CD4-positive, alpha-beta T cell treated with Interleukin-6 at 100 ng/mL for 8 hours (primary cell): ENCODE data around the gene ABI3BP.

Source experiments
- DNase-seq: peaks from one replicate; pipeline ENCODE4 v3.0.0-alpha.2; 2020; ENCODE audit warnings: mixed read lengths, low spot score

The ABI3BP gene

DNA sequence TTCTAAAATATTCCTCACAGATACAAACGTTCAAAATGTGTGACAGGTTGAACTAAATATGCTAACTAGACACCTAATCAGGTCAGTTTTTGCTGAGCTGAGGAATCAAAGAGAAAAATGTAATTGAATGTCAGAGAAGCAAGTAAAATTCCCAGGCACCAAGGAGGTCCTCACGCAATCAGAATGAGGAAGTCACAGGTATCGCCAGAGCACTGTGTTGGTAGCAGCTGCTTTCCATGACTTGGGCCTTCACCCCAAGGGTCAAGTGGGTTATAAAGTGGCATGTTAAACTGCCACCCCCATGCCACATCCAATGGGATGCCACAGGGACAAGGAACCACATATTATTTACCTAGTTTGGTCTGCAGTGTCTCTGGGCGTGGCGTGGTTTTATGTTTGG, 158.9 kb downstream of the ABI3BP start:
- DNase-seq: no peak

DNA sequence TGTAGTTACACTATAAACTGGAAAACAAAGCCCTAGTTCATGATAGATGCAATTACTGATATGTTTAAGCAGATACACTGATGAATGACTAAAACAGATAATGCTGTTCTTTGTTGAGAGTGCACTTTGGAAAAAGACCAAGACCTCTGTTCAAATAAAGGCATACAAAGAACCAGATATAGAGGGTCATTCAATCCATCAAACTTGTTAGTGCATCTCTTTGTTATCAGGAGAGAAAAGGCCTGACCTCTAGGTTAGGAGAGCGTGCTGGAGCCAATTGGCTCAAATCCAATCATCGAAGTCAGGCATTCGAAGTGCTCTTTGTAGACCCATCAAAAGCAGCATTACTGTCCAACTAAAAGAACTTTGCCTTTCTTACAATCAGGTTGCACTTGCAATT, 159.7 kb downstream of the ABI3BP start:
- DNase-seq: no peak

DNA sequence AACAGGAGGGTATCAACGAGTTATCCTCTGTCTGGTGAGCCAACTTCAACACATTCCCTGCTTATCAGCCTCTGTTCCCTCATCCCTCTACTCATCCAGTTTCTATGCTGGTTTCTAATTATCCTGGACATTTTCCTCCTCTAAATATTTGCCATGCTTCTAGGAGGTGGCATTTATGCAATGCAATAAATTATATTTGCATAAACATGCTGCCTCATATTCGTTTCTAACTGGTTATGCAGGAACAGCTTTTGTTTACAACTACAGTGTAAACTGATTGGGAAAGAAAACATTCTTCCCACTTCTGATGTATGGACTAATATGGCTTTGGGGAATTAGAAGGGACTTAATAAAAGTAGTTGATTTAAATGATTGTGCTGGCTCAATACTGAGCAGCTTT, 161.6 kb downstream of the ABI3BP start:
- DNase-seq: no peak

DNA sequence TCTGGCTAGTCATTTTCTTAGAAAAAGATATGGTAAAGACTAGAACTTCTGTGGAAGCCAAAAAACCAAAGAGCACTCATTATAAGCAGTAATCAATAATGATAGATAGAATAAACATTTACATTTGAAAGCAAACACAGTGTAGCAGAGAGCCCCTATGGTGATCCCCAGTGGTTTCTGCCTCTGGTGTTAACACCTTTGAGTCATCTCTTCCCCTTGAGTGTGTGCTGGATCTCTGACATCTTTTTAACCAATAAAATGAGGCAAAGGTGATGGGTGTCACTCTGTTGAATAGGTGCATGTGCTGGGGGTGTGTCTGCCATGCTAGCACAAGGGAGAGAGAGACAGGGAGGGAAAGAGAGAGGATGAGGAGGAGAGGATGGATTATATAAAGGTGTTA, 162.3 kb downstream of the ABI3BP start:
- no peak for DNase-seq

DNA sequence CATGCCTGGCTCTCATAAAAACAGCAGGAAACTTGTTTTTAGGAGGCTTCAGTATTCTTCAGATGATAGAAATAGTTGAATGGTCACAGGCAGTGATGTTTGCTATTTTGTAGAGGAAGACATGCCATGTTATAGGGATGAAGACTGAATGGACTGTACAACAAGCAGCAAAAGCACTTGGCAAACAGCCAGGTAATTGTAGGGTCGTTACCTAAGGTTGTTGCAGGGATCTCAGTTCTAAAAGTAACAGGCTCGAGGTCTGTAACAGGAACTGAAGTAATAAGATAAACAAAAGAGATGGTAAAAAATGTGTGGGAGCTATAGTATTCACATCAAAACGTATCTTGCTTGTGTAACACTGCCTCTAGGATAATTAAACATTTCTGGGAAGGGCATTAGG, 167.6 kb downstream of the ABI3BP start:
- DNase-seq: no peak

DNA sequence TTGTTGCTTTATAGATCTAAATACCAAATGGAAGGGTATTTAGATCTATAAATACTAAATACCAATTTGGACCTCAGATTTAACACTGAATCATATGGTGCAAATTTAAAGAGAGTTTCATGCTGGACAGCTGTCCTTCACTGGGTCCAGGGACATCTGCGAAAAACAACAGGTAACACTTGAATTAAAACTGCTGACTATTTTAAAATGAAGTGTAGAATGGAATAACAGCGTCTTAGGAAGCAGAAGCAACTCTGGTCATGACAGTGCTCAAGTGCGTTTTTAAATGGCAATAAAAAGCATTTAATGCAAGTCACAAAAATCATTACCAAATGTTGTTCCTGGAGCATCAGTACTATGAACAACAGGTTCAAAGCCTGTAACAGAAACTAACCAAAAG, 177.6 kb downstream of the ABI3BP start:
- DNase-seq: no peak

DNA sequence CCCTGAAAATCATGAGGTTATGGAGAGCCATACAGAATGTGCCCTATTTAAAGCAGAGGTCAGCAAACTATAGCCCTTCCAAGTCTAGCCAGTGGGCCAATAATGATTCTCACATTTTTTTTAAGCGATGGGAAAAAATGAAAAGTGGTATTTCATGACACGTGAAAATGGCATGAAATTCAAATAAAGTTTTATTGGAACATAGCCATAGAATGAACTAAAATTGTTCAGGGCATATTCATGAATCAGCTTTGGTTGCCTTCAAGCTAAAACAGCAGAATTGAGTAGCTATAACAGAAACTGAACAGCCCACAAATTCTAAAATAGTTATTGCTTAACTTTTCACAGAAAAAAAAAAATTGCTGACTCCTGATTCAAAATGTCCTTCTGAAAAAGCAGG, 179.4 kb downstream of the ABI3BP start:
- DNase-seq: no peak

DNA sequence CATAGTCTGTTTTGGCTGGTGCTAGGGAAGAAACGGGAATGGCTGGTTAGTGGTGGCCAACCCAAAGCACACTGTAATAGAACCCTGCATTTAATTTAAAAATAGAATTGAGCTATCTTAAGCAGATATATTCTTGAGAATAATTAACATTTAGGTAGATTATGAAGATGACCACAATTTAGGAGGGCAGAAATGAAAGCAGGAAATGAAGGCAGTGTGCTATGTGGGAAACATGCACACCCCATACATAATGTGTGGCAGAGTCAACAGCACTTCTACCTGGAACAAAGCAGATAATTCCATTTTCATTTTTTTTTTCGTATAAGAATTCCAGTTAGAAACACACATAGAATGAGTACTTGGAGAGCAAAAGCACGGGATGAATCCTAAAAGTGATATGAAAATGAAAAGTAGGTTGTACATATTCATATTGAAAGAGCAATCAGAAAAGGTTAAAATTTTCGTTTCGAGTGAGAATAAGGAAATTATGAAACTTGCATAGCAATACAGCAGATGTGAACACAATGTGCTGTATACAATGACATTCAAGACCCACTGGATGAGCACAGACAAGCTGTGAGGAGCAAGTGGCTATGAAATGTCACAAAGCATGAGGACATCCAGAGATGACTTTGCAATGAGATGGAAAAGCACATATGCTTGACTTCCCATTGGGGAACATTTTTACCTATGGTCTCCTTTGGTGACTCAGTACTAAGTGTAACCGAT, 181.3 kb downstream of the ABI3BP start:
- DNase-seq: no peak

DNA sequence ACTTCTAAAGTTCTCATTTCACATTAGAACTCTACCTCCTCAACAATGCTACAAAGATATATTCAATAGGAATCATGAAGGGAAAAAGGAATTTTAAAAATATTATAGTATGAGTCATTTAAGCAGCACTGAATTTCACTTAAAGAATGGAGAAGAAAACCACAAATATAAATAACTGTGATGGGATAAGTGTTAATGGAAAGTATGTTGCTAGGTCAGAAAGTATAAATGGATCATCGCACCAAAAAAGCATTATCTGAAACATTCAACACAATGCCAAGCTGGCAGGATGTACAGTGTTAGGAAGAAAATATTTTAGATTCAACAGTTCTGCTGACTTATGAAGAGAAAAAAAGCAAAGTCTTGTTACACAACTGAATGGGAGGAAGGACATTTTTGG, 182.6 kb downstream of the ABI3BP start:
- DNase-seq: no peak

DNA sequence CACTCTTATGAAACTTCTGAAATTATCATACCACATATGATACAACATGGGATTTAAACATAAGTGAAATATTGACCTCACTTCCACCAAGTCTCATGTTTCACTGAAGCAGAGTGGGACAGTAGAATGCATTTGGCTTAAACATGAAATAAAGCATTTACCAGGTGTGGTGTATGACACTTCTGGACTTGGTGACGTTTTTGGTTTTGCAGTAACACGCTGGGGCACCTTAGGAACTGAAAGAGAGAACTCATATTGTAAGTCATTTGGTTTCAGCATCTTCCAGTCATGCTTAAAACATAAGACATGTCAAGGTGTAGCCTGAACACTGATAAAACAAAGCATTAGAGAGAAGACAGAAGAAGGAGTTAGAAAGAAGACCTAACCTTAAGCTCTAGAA, 188.6 kb downstream of the ABI3BP start:
- no peak for DNase-seq

DNA sequence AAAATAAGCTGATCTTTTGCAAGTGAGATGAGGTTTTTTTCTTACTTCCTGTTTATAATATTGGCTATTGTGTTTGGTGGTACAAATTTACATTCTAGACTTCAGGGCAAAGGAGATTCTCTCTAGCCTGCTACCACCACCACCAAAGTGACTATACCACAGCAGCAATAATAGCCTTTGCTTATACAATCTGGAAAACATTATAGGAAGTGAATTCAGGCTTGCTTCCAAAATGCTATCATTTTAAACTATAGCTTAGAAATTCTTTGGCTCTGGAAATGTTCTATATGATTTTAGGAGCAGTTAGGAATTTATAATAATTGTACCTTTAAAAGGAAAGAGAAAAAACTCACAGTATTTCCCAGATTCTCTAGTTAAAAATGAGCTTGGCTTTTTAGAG, 189.5 kb downstream of the ABI3BP start:
- no peak for DNase-seq

DNA sequence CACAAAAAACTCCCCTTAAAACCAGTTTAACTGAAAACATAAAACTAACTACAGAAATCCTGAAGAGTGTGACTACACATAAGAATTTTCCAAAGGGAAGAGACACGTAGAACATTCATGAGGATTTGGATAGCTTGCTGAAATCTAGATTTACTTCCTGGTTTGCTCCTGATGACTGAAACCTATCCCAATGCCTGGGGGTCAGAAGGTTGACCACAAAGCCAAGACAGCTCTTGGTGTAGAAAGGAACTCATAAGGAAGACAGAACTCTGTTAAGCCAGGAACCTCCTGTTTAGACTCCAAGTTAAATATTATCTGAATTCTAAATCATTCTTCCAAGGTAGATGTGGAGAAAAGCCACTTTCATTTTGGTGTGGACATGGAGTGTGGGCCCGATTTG, 191.1 kb downstream of the ABI3BP start:
- no peak for DNase-seq

DNA sequence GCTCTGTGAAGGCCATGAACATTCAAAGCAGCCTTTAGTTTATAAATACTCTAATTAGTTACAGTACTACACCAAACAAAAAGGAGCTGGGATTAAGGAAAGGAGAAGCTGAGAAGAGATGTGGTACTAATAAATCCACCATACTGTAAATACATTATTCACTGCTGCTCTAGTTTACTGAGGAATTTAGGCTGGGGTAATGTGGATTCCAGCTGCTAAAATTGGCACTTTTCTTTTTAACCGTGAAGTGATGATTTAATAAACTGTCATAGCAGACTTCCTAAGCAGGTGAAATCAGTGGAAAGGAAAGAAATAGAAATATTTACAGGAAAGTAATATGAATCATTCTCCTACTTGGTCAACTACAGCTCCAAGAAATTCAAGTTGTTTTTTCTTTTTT, 195.2 kb downstream of the ABI3BP start:
- no peak for DNase-seq

DNA sequence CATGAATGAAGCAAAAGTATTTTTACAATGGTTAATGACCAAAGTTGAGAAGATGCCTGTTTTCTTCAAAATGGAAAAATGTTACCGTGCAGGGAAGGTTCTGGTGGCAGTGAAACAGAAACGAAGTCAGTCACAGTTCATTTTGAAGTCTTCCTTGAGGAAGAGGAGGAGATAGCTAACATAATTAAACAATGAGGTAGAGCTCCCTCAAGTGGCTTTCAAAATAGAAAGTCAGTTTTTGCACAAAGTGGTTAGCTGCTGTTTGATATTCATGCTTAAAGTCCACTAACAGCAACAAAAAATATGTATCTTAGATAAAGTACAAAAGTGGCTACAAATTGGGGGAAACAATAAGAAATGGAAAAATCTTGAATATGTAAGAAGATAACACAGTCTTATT, 196.7 kb downstream of the ABI3BP start:
- no peak for DNase-seq

DNA sequence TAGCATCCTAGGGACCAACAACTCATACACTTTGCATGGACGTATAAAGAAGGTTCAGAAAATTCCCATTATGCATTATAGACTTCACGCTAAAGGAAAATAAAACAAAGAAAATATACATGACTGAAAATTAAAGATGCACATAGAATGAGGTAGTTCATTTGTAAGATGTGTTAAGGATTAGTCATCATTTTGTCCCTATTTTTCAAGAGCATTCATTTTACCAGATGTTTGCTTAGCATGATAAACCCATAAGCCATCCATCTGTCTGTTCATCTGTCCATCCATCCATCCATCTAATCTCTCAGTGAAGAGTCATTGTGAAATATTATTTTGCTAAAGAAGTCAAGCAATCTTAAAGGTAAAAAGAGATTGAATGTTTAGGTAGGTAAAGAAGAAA, 203.6 kb downstream of the ABI3BP start:
- no peak for DNase-seq

DNA sequence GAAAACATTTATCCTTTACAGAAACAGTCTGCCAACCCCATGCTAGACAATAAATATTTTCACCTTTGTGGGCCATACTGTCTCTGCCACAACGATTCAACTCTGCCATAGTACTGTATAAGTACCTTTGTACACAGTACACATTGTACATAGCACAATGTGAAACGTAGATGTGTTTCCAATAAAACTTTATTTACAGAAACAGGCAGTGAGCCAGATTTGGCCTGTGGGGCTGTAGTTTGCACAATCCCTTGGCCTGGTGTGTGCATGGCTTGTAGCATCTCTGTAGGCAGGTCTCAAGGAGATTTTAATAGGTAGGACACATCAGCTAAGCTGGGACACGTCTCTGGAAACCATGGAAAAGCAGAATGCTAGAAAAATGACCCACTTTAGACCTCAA, 209.6 kb downstream of the ABI3BP start:
- no peak for DNase-seq

DNA sequence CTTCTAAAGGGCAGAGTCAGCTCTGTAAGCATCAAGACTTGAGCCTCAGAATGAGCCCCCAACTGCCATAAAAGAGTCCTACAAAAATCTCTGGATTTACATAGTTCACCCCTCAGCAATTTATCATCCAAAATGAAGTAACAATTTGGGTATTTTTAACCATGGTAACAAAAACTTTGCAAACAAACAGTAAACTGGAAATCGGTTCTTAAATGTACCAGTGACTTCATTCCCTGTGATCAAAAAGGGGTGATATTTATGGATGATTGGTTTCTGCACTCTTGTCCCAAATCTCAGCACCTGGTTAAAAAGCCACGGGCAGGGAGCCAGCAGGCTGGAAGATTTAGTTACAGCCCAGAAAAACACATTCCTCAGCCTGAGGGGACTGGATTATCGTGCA, 210.3 kb downstream of the ABI3BP start:
- DNase-seq: no peak

DNA sequence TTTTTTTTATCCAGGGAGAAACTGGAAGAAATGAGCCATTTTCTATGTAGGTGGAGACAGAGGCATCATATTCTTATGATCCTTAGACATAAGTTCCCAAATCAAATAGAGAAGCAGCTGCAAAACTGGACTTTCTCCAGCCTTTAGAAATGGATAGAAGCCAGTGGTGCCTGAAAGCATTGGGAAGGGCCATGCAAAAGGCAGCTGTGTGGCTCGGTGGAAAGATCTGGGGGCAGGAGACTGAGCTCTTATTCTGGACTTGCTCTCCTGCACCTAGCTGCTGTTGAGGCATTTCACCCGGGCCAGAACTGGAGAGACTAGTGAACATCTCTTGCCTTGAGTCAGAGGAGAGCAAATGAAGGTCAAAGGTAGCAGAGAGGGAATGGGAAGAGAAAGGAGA, 210.9 kb downstream of the ABI3BP start:
- no peak for DNase-seq

DNA sequence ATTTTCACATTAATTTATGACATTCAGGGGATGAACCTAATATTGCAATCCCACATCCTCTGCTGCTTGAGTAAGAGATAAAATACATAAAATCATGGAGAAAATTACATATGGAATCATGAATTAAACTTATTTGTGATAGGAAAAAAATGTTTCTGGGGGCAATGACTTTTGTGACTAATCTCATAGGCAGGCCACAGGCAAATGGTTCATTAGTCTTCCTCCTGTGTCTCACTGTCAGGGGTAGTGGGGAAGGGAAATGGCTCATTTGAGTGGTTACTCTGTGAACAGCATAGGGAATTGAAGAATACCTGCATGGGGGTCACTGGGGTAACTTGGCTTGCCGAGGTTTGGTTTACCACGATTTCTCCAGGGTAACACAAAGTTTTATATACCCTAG, 211.9 kb downstream of the ABI3BP start:
- DNase-seq: no peak

DNA sequence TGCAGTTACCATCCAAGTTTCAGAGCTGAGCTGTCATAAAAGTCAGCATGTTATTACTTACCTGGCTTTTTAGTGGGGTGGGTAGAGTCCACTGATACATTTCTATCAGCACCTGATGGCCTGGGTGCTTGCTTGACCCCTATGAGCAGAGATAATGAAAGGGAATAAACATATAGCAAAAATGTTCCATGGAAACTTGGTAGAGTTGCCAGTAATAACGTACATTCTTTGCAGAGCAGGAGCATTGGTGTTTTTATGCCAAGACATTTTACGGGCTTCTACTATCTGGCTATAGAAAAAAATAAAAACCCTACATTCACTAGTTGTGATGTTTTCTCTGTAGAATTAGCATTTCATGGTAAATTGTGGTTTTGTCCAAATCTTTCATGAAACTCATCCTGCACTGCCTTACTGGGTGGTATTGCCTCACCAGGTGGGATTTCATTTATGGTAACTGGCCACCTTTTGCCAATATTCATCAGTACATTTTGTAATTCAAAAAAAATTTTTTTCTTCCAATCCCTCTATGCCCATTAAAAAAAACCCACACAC, 213.1 kb downstream of the ABI3BP start:
- no peak for DNase-seq

DNA sequence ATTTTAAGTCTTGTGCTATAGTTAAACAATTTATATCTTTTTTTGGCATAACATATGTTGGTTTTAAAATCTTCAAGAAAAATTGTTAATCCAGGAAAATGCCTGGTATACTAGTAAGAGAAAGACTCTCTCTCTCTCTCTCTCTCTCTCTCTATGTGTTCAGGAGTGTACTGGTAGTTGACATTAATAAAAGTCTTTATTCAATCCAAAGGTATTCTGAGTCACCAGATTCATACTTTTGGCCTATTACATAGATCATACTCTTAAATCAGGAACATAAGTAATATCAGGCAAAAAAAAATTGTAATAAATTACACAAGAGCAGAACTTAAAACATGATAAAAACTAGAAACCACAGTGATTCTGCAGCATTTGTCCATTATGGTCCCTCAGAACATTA, 213.7 kb downstream of the ABI3BP start:
- DNase-seq: no peak

DNA sequence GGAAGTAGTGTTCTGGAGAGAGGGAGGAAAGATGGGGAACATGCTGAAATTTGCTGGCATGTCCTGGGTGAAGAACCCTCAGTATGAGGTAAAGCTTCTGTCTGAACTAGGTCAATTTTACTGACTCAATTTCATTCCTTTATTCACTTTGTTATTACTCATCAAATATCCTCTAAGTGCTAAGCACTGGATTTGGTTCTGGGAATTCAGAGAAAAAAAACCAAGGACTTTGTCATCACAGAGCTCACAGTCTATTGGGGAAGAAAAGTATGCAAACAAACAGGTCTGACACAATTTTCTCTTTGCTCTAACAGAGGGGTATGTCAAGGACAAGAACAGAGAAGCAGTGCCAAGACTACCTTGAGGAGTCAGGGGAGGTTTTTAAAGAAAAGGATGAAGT, 215.9 kb downstream of the ABI3BP start:
- DNase-seq: no peak

DNA sequence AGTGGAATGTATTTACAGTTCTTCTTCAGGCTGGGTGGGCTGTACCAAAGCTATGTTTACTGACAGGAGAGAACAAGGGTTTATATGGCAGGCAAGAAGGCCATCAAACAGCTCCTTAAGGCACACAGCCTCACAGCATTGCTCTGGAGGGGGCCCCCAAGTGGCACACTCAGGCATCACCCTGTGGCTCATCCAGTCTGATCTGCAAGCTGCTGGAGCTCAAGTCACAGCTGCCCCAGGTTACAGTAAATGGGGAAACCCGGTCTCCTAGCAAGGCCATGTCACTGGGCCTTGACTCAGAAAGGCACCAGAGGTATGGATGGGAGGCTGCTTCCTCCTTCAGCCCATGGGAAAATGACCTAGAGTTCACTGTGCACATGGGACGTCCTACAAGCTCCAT, 216.5 kb downstream of the ABI3BP start:
- no peak for DNase-seq

DNA sequence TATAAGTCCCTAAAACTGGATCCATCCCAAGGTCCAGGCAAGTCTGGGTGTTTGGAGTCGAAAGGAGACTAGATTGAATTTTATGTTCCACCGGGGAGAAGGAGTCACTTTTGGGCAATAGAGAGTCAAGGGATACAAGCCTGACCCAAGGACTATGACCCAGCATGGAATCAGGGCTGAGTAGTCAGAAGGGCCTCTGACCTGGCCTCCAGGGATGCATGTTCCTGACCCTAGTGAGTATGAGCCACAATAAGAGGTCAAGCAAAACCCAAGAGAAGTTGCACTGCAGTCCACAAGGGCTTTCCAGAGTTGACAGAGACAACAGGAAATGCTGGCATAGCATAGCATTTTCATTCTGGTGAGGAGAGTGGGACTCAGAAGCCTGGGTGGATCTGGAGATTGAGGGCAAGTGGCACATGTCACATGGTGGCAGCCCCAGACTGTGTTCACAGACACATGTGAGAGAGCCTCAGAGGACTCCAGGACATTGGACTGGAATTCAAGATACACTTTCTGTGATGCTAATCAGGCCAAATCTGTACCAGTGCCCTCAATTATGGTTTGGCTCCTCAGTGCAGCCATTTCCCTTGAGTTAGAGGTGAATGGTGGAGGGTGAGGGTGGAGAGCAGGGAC, 217.0 kb downstream of the ABI3BP start:
- no peak for DNase-seq
